Adrenal gland (tissue), 5 donors: ENCODE results near the gene ITGA2.

Experiments used
- POLR2A ChIP-seq, 2 donors: fragments of 450-650 bp; IDR thresholded peaks; one replicate each; pipeline ENCODE4 v1.6.1; 2017; ENCODE audit warnings: antibody characterized with exemption in 2 of 2, mild to moderate bottlenecking in 2 of 2, moderate library complexity in 1 of 2
- TF ChIP-seq, protein P1 (sequence below), 6 experiments: fragments of 450-650 bp in 4 of 6; fragments of 200-600 bp in 2 of 6; sonication (generic) in 1 of 6; IDR thresholded peaks; 1 replicate in 5 of 6; 2 replicates in 1 of 6; pipeline versions ENCODE4 v1.5.1 to v1.8.0; 2016 to 2021; ENCODE audit warnings: antibody characterized with exemption in 6 of 6, mild to moderate bottlenecking in 2 of 6, moderate library complexity in 1 of 6
- donor health status: DM: no; HTN: no; CAD: no.

DNA sequence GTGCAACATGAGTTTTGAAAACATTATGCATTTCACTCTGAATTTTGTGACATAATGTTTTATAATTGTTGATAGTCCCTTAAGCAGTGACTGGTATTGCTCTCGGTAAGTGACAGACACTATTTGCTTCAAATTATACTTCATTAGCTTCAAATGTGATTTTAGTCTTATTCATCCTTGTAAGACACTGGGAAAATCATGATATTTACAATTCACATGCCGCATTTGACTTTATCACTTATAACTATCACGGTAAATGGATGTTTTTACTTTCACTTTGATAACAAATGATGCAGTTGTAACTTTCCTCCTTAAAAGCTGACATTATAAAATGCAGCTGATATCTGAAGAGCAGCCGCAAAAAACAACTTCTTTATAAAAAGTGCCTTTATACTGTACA, 44.1 kb upstream of the ITGA2 start:
- no peak for TF ChIP-seq POLR2A (IDR thresholded peaks at IDR 0.05)
- TF ChIP-seq, protein P1, sequence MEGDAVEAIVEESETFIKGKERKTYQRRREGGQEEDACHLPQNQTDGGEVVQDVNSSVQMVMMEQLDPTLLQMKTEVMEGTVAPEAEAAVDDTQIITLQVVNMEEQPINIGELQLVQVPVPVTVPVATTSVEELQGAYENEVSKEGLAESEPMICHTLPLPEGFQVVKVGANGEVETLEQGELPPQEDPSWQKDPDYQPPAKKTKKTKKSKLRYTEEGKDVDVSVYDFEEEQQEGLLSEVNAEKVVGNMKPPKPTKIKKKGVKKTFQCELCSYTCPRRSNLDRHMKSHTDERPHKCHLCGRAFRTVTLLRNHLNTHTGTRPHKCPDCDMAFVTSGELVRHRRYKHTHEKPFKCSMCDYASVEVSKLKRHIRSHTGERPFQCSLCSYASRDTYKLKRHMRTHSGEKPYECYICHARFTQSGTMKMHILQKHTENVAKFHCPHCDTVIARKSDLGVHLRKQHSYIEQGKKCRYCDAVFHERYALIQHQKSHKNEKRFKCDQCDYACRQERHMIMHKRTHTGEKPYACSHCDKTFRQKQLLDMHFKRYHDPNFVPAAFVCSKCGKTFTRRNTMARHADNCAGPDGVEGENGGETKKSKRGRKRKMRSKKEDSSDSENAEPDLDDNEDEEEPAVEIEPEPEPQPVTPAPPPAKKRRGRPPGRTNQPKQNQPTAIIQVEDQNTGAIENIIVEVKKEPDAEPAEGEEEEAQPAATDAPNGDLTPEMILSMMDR (IDR thresholded peaks at IDR 0.05): no peak
